Prostate gland (tissue), 2 donors: ENCODE data around the gene ADI1. TPM values are rescaled to one million over a fixed set of nuclear protein-coding genes. Genes with fewer than 3 reads are reported as not detected.

Experiments used
- DNase-seq: peaks from one replicate; pipeline ENCODE4 v3.0.0-alpha.2; 2019; ENCODE audit warnings: low spot score
- H3K27ac ChIP-seq, 2 donors: fragments of 200-600 bp; sonication (generic); 2 replicates each; pipeline ENCODE4 v1.5.1; 2017 to 2019
- H3K27me3 ChIP-seq: fragments of 200-600 bp; sonication (generic); replicated peaks from 2 replicates; pipeline ENCODE4 v1.5.1; 2019; ENCODE audit not compliant: insufficient read depth
- H3K36me3 ChIP-seq, 2 donors: fragments of 200-600 bp; sonication (generic); 1 replicate in 1 of 2; 2 replicates in 1 of 2; pipeline versions ENCODE4 v1.5.1 to v1.8.1; 2017 to 2019
- H3K4me1 ChIP-seq: fragments of 200-600 bp; sonication (generic); replicated peaks from 2 replicates; pipeline ENCODE4 v1.5.1; 2019
- H3K4me3 ChIP-seq, 2 donors: fragments of 200-600 bp; sonication (generic); 2 replicates each; pipeline ENCODE4 v1.5.1; 2017 to 2019
- H3K9me3 ChIP-seq: fragments of 200-600 bp; sonication (generic); 2 replicates; pipeline ENCODE4 v1.5.1; 2017
- POLR2A ChIP-seq: fragments of 450-650 bp; IDR thresholded peaks from one replicate; pipeline ENCODE4 v1.6.1; 2016; ENCODE audit warnings: antibody characterized with exemption, mild to moderate bottlenecking
- POLR2AphosphoS5 ChIP-seq: sonication (generic); formaldehyde crosslinking; IDR thresholded peaks from one replicate; pipeline ENCODE4 v1.6.1; 2017; ENCODE audit warnings: antibody characterized with exemption
- WGBS: methylation state at CpG from one replicate; pipeline ENCODE4 v1.1.5; 2018; 5-methylcytosine and 5-hydroxymethylcytosine counted together
- intact Hi-C: fragments of 100-400 bp; cut with DNase I; formaldehyde crosslinking; loops from one replicate; pipeline ENCODE4 v1.14.2; 2022
- total RNA-seq, 2 donors: library from RNA; depleted of rRNA; stranded (reverse); fragments of >200 nt; gene quantifications; one replicate each; pipeline ENCODE4 v1.1.0, GENCODE V29; 2016
- TF ChIP-seq, protein P1 (sequence below), 4 experiments: fragments of 200-600 bp in 2 of 4; fragments of 450-650 bp in 2 of 4; sonication (generic) in 2 of 4; IDR thresholded peaks; 1 replicate in 3 of 4; 2 replicates in 1 of 4; pipeline ENCODE4 v1.5.1; 2016 to 2019; ENCODE audit warnings: antibody characterized with exemption in 4 of 4, mild to moderate bottlenecking in 2 of 4, moderate library complexity in 2 of 4

The ADI1 gene
- total RNA-seq, 2 donors from 2014 or later: 81.7 to 270 TPM

DNA sequence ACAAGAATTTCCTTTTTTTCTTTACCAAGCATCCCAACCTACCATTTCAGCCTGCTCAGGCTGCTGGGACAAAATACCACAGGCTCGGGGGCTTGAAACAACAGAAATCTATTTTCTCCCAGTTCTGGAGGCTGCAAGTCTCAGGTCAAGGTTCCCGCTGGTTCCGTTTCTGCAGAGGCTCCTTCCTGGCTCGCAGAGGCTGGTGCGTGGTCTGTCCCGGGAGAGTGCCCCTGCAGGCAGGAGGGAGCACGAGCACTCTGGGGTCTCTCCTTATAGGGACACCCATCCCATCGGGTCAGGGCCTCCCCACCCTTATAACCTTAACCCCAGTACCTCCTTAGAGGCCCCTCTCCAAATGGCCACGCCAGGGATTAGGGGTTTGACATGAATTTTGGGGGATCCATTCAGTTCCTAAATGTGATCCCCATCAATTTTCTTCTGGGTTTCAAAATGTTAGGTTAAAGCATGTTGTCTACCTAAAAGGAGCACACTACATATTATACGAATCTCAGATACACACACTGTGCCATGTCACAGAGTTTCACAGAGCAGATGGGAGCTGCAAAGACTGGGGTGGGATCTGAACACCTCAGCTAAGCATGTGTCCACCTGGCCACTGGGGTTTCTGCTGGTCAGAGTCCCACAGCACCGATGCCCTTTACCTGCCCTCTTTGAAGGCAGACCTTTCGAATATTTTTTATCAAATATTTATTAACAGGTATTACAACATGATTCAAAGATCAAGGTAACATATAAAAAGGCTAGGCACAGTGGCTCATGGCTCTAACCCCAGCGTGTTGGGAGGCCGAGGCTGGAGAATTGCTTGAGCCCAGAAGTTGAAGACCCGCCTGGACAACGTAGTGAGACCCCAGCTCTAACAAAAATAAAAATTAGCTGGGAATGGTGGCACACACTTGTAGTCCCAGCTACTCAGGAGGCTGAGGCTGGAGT is 17.6 kb upstream of the ADI1 start:
- 77% methylated on average over 16 of the region's 16 CpGs for WGBS
- H3K27ac ChIP-seq: peak overlapping the region; percentile 73 to 76
- intact Hi-C loops: no loop called here
- H3K4me3 ChIP-seq: peak overlapping the region in 1 of 2 donors; percentile 8
- H3K4me1 ChIP-seq: peaks cover 12% of the 10 kb centered on the region
- H3K9me3 ChIP-seq: no peaks in the 10 kb centered on the region
- no peaks in the 10 kb centered on the region for H3K27me3 ChIP-seq
- H3K36me3 ChIP-seq: no peaks in the 10 kb centered on the region
- TF ChIP-seq POLR2AphosphoS5: no peak
- no peak for TF ChIP-seq POLR2A
- TF ChIP-seq, protein P1, sequence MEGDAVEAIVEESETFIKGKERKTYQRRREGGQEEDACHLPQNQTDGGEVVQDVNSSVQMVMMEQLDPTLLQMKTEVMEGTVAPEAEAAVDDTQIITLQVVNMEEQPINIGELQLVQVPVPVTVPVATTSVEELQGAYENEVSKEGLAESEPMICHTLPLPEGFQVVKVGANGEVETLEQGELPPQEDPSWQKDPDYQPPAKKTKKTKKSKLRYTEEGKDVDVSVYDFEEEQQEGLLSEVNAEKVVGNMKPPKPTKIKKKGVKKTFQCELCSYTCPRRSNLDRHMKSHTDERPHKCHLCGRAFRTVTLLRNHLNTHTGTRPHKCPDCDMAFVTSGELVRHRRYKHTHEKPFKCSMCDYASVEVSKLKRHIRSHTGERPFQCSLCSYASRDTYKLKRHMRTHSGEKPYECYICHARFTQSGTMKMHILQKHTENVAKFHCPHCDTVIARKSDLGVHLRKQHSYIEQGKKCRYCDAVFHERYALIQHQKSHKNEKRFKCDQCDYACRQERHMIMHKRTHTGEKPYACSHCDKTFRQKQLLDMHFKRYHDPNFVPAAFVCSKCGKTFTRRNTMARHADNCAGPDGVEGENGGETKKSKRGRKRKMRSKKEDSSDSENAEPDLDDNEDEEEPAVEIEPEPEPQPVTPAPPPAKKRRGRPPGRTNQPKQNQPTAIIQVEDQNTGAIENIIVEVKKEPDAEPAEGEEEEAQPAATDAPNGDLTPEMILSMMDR (IDR thresholded peaks at IDR 0.05): no peak
- DNase-seq: no peak

DNA sequence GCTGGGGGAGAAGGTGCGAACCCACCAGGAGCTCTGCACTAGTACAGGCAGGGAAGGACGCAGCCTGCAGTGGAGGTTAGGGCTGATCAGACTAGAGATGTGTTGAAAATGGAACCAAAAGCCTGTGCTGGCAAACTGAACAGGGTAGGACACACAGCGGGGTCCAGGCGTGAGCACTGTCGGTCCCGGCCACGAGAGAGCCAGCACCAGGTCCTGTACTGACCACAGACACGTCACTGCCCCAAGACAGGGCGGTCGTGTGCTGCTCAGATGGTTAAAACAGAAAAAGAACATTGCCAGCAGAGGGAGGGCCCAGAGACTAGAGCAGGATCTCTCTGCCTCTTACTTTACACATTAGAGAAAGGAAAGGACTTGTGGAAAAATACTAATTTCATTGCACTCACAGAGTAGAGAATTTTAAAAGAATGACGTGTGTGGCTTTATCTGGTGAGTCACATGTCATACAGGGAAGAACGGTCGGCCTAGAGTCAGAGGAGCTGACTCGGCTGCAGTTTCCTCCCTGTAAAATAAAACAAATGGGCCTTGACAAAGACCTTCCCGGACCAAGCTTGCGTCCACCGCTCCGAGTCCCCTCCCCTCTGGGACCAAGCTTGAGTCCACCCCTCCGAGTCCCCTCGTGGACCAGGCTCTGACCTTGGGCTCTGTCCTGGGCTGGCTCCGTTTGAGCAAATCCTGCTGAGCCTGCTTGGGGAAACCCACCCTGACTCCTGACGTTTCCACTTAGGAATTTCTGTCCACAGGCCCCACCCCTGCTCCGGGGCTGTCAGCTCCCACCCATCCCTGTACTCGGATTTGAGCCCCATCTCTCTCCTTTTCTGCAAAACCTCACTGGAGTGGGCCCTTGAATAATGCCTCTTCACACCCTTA is 16.7 kb upstream of the ADI1 start:
- TF ChIP-seq, protein P1 (IDR thresholded peaks at IDR 0.05): peak in 1 of 4 experiments; percentile 12
- TF ChIP-seq POLR2A (peak; percentile 12), POLR2AphosphoS5 (peak; percentile 59)
- H3K4me3 ChIP-seq: peak overlapping the region in 1 of 2 donors; percentile 8
- H3K9me3 ChIP-seq: no peaks in the 10 kb centered on the region
- H3K4me1 ChIP-seq: peaks cover 12% of the 10 kb centered on the region
- no peaks in the 10 kb centered on the region for H3K36me3 ChIP-seq
- WGBS: 27% methylated on average over 24 of the region's 24 CpGs
- intact Hi-C loops: no loop called here
- DNase-seq: no peak
- H3K27ac ChIP-seq: peak overlapping the region; percentile 73 to 76
- no peaks in the 10 kb centered on the region for H3K27me3 ChIP-seq

DNA sequence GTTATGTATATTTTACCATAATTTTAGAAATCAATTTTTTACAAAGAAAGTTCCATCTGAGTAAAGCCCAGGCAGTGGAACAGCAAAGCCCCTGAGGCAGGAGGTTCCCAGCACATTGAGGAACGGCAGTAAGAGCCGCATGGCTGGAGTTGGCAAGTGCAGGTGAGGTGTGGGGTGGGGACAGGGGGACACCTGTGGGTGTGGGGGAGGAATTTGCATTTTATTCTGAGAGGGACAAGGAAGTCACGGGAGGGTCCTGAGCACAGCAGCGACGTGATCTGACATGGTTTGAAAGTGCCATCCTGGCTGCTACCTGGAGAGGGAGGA is 16.1 kb upstream of the ADI1 start:
- TF ChIP-seq POLR2A (no peak), POLR2AphosphoS5 (no peak)
- TF ChIP-seq, protein P1 (IDR thresholded peaks at IDR 0.05): no peak
- no peaks in the 10 kb centered on the region for H3K9me3 ChIP-seq
- peaks cover 12% of the 10 kb centered on the region for H3K4me1 ChIP-seq
- intact Hi-C loops: no loop called here
- DNase-seq: no peak
- peak overlapping the region; percentile 73 to 76 for H3K27ac ChIP-seq
- 61% methylated on average over 5 of the region's 5 CpGs for WGBS
- no peaks in the 10 kb centered on the region for H3K36me3 ChIP-seq
- H3K4me3 ChIP-seq: no peak overlapping the region
- no peaks in the 10 kb centered on the region for H3K27me3 ChIP-seq

DNA sequence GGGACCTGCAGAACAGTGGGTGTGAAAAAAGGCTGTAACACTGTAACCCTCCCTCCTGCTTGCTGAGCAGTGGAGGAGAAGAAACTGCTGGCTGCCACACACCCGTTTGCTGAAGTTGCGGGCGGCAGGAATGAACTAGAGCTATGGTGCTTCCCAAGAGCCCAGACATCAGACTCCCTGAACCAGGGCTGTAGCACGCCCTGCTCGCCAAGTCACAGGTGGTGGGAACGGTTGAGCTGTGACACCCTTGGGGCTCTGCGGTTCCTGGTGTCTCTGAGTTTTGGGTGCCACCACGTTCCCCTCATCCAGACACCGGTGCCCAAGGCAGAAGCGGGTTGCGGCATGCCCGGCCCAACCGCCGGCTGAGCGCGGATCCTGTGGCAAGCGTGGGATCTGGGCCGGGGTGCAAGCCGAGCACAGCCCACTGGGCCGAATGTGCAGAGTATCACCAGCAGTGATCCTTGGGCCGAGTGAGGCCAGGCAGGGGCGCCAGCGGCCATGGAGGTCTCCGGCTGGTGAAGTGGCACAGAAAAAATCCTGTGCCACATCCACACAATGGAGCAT is 15.0 kb upstream of the ADI1 start:
- no peak overlapping the region for H3K27ac ChIP-seq
- intact Hi-C loops: no loop called here
- H3K4me1 ChIP-seq: peaks cover 12% of the 10 kb centered on the region
- 90% methylated on average over 24 of the region's 24 CpGs for WGBS
- H3K9me3 ChIP-seq: no peaks in the 10 kb centered on the region
- no peaks in the 10 kb centered on the region for H3K27me3 ChIP-seq
- TF ChIP-seq, protein P1 (IDR thresholded peaks at IDR 0.05): no peak
- TF ChIP-seq POLR2A (no peak), POLR2AphosphoS5 (no peak)
- H3K36me3 ChIP-seq: no peaks in the 10 kb centered on the region
- H3K4me3 ChIP-seq: no peak overlapping the region
- DNase-seq: no peak
